HL-60 (cell line): ENCODE results near the gene TPPP2.

Source experiments
- CTCF ChIP-seq: IDR thresholded peaks from one replicate; pipeline ENCODE4 v1.5.1; 2011; ENCODE audit warnings: low read length, control low read depth, inconsistent platforms; ENCODE audit not compliant: insufficient read depth
- GABPA ChIP-seq: IDR thresholded peaks from 2 replicates; pipeline ENCODE4 v1.6.1; 2012; ENCODE audit warnings: low read depth
- POLR2AphosphoS5 ChIP-seq: IDR thresholded peaks from 2 replicates; pipeline ENCODE4 v1.6.1; 2012; ENCODE audit warnings: low read depth
- SPI1 ChIP-seq: IDR thresholded peaks from 2 replicates; pipeline ENCODE4 v1.6.1; 2012; ENCODE audit warnings: low read depth, mild to moderate bottlenecking, borderline replicate concordance

- no peak for TF ChIP-seq CTCF
- no peak for TF ChIP-seq GABPA
- no peak for TF ChIP-seq POLR2AphosphoS5
- no peak for TF ChIP-seq SPI1
These were observed 17.4 kb downstream of the TPPP2 start for GRCh38 chr14:21047378-21047781.
